Mesendoderm (in vitro differentiated cells): ENCODE measurements around the gene FAIM2.
A peak's percentile ranks its signal among the peaks of the same experiment; 100 is the strongest.
"Not testable (repeated sequence)": the region's sequence is repeated elsewhere in the genome, so short reads cannot be mapped to it uniquely, and the experiment has no call there.

Source experiments
- DNase-seq: peaks from one replicate; pipeline ENCODE4 v3.0.0; 2013
- H2AK5ac ChIP-seq: 2 replicates; pipeline ENCODE4 v1.6.1; 2013; ENCODE audit warnings: low read length, inconsistent platforms
- H2BK120ac ChIP-seq: 2 replicates; pipeline ENCODE4 v1.6.1; 2013; ENCODE audit warnings: low read depth, mild to moderate bottlenecking, low read length, moderate library complexity, mixed read lengths
- H2BK15ac ChIP-seq: replicated peaks from 2 replicates; pipeline ENCODE4 v1.6.1; 2013; ENCODE audit warnings: low read depth, mild to moderate bottlenecking, moderate library complexity
- H2BK5ac ChIP-seq: 2 replicates; pipeline ENCODE4 v1.6.1; 2013; ENCODE audit warnings: low read length, inconsistent platforms
- H3K18ac ChIP-seq: 2 replicates; pipeline ENCODE4 v1.6.1; 2013; ENCODE audit warnings: mild to moderate bottlenecking, low read length, mixed read lengths
- H3K23ac ChIP-seq: one replicate; pipeline ENCODE4 v1.6.1; 2013; ENCODE audit warnings: low read length
- H3K27ac ChIP-seq: 2 replicates; pipeline ENCODE4 v1.5.1; 2013; ENCODE audit warnings: low read depth, mild to moderate bottlenecking, inconsistent platforms, low read length, moderate library complexity
- H3K27me3 ChIP-seq: 2 replicates; pipeline ENCODE4 v1.6.1; 2013; ENCODE audit warnings: low read length, control low read depth, mild to moderate bottlenecking, inconsistent platforms; ENCODE audit not compliant: insufficient read depth, poor library complexity
- H3K36me3 ChIP-seq: 2 replicates; pipeline ENCODE4 v1.6.1; 2013; ENCODE audit warnings: low read length, inconsistent platforms; ENCODE audit not compliant: control insufficient read depth, insufficient read depth
- H3K4ac ChIP-seq: one replicate; pipeline ENCODE4 v1.6.1; 2013; ENCODE audit warnings: low read depth, mild to moderate bottlenecking, low read length, moderate library complexity
- H3K4me1 ChIP-seq: 2 replicates; pipeline ENCODE4 v1.6.1; 2013; ENCODE audit warnings: low read depth, low read length, inconsistent platforms; ENCODE audit not compliant: control insufficient read depth
- H3K4me2 ChIP-seq: 2 replicates; pipeline ENCODE4 v1.6.1; 2013; ENCODE audit warnings: low read length
- H3K4me3 ChIP-seq: 2 replicates; pipeline ENCODE4 v1.5.1; 2013; ENCODE audit warnings: mild to moderate bottlenecking, low read length
- H3K56ac ChIP-seq: one replicate; pipeline ENCODE4 v1.6.1; 2013; ENCODE audit warnings: low read length
- H3K79me1 ChIP-seq: 2 replicates; pipeline ENCODE4 v1.6.1; 2013; ENCODE audit warnings: low read length, inconsistent platforms
- H3K79me2 ChIP-seq: 2 replicates; pipeline ENCODE4 v1.6.1; 2013; ENCODE audit warnings: mild to moderate bottlenecking, low read length; ENCODE audit not compliant: control insufficient read depth, insufficient read depth
- H3K9ac ChIP-seq: 2 replicates; pipeline ENCODE4 v1.6.1; 2013; ENCODE audit warnings: low read length, inconsistent platforms
- H4K5ac ChIP-seq: one replicate; pipeline ENCODE4 v1.6.1; 2013; ENCODE audit warnings: low read length
- H4K8ac ChIP-seq: one replicate; pipeline ENCODE4 v1.6.1; 2013; ENCODE audit warnings: low read depth, mild to moderate bottlenecking, control low read depth, low read length, moderate library complexity
- WGBS: extraction: QIAGEN DNeasy Blood & Tissue Kit; methylation state at CpG from one replicate; pipeline ENCODE4 v1.1.7; 2013; ENCODE audit warnings: low lambda C conversion rate, missing lambda C conversion rate; ENCODE audit not compliant: insufficient coverage; ENCODE audit errors: extremely low coverage; 5-methylcytosine and 5-hydroxymethylcytosine counted together

FAIM2 gene

GRCh38 chr12:49882248-49882850 lies 21.4 kb downstream of the FAIM2 start:
- Histone ChIP-seq H3K56ac (peak overlapping the region; percentile 43), H2BK15ac (no peak overlapping the region), H4K5ac (no peak overlapping the region), H2BK120ac (no peak overlapping the region), H3K4me2 (no peak overlapping the region), H3K4me3 (no peak overlapping the region), H3K4me1 (peaks cover 8% of the 10 kb centered on the region), H3K36me3 (no peaks in the 10 kb centered on the region), H3K9ac (no peak overlapping the region), H3K79me2 (no peaks in the 10 kb centered on the region), H3K23ac (no peak overlapping the region), H3K79me1 (no peaks in the 10 kb centered on the region), H3K27me3 (no peaks in the 10 kb centered on the region), H2BK5ac (no peak overlapping the region), H3K18ac (no peak overlapping the region), H3K27ac (no peak overlapping the region), H4K8ac (no peak overlapping the region), H3K4ac (no peak overlapping the region), H2AK5ac (no peak overlapping the region)
- peak; percentile 81 for DNase-seq
- WGBS, result no CpG with 5 or more reads among the region's 8 CpGs

- Histone ChIP-seq H2BK120ac (no peak overlapping the region), H3K18ac (no peak overlapping the region), H2AK5ac (no peak overlapping the region), H3K4me2 (no peak overlapping the region), H3K79me2 (no peaks in the 10 kb centered on the region), H4K8ac (no peak overlapping the region), H3K4ac (no peak overlapping the region), H3K4me1 (peaks cover 8% of the 10 kb centered on the region), H3K36me3 (no peaks in the 10 kb centered on the region), H3K27ac (no peak overlapping the region), H4K5ac (no peak overlapping the region), H3K27me3 (no peaks in the 10 kb centered on the region), H3K56ac (peak overlapping the region; percentile 43), H2BK15ac (no peak overlapping the region), H2BK5ac (no peak overlapping the region), H3K23ac (no peak overlapping the region), H3K9ac (no peak overlapping the region), H3K79me1 (no peaks in the 10 kb centered on the region), H3K4me3 (no peak overlapping the region)
- no peak for DNase-seq
- WGBS, result no CpG with 5 or more reads among the region's 16 CpGs
These were observed 22.1 kb downstream of the FAIM2 start for GRCh38 chr12:49881415-49882247.

DNA sequence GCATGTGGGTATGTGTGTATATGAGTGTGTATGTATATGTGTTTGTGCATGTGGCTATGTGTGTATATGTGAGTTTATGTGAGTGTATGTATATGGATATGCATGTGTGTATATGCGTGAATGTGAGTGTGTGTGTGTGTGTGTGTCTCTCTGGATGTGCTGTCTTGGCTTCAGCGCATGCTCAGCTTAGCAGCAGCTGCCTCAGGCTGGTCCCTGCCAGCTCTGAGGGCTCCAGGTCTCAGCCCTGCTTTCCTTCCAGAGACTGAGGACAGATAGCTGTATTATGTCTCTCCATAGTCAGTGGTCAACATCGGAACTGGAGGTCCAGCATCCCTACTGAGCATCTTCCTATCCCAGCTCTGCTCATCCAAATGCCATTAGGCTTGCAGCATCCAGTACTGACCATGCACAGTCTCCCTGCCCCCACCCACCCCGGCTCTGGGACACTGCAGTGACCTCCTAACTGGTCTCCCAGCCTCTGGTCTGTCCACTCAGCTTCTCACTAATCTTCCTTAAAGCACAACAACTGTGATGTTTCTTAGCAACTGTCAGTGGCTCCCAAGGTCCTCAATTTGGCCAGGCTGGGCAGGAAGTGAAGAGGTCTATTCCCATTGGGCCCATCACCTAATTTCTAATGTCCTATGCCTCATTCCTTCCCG lies 22.8 kb downstream of the FAIM2 start:
- Histone ChIP-seq H2BK120ac (no peak overlapping the region), H2BK5ac (no peak overlapping the region), H3K27ac (no peak overlapping the region), H3K23ac (no peak overlapping the region), H2BK15ac (no peak overlapping the region), H3K4me2 (no peak overlapping the region), H3K56ac (no peak overlapping the region), H3K18ac (no peak overlapping the region), H3K36me3 (no peaks in the 10 kb centered on the region), H3K9ac (no peak overlapping the region), H2AK5ac (no peak overlapping the region), H3K4me3 (no peak overlapping the region), H3K4me1 (peaks cover 8% of the 10 kb centered on the region), H3K27me3 (no peaks in the 10 kb centered on the region), H3K79me1 (no peaks in the 10 kb centered on the region), H4K8ac (no peak overlapping the region), H3K79me2 (no peaks in the 10 kb centered on the region), H4K5ac (no peak overlapping the region), H3K4ac (no peak overlapping the region)
- no peak for DNase-seq
- no CpG with 5 or more reads among the region's 5 CpGs for WGBS

GRCh38 chr12:49879065-49879464 lies 24.6 kb downstream of the FAIM2 start:
- not testable (repeated sequence) for H4K5ac ChIP-seq, H3K4ac ChIP-seq, H3K4me3 ChIP-seq, H2AK5ac ChIP-seq, H3K4me1 ChIP-seq, H3K4me2 ChIP-seq, H3K79me2 ChIP-seq, H3K27me3 ChIP-seq, H2BK5ac ChIP-seq, H3K36me3 ChIP-seq, DNase-seq, H2BK15ac ChIP-seq, H4K8ac ChIP-seq, H3K9ac ChIP-seq, H3K27ac ChIP-seq, H2BK120ac ChIP-seq, H3K23ac ChIP-seq, H3K18ac ChIP-seq, H3K56ac ChIP-seq, H3K79me1 ChIP-seq
- WGBS, result no CpG with 5 or more reads among the region's 2 CpGs

DNA sequence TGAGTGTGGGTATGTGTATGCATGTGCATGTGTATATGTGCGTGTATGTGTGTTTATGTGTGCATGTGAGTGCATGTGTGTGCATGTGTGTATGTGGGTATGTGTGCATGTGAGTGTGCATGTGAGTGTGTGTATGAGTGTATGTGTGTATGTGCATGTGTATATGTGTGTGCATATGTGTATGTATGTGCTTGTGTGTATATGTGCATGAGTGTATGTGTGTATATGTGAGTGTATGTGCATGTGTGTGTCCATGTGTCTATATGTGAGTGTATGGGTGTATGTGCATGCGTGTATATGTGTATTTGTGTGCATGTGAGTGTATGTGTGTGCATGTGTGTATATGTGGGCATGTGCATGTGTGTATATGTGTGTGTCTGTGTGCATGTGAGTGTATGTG lies 25.7 kb downstream of the FAIM2 start:
- H3K18ac ChIP-seq, result no peak overlapping the region
- no peak overlapping the region for H4K8ac ChIP-seq
- H3K4me1 ChIP-seq, result peaks cover 5% of the 10 kb centered on the region
- H3K79me2 ChIP-seq, result no peaks in the 10 kb centered on the region
- H2BK5ac ChIP-seq, result no peak overlapping the region
- no peaks in the 10 kb centered on the region for H3K36me3 ChIP-seq
- no peak overlapping the region for H3K27ac ChIP-seq
- H3K4me2 ChIP-seq, result no peak overlapping the region
- H3K27me3 ChIP-seq, result no peaks in the 10 kb centered on the region
- H2AK5ac ChIP-seq, result no peak overlapping the region
- H4K5ac ChIP-seq, result no peak overlapping the region
- no peak overlapping the region for H2BK120ac ChIP-seq
- H2BK15ac ChIP-seq, result no peak overlapping the region
- H3K4me3 ChIP-seq, result no peak overlapping the region
- H3K9ac ChIP-seq, result no peak overlapping the region
- H3K56ac ChIP-seq, result no peak overlapping the region
- H3K79me1 ChIP-seq, result no peaks in the 10 kb centered on the region
- H3K23ac ChIP-seq, result no peak overlapping the region
- DNase-seq, result no peak
- WGBS, result no CpG with 5 or more reads among the region's 2 CpGs
- H3K4ac ChIP-seq, result no peak overlapping the region
